NCI-H128 (cell line): Measurements from ENCODE around the gene PCDHGB6.
"Not testable (repeated sequence)": the region's sequence is repeated elsewhere in the genome, so short reads cannot be mapped to it uniquely, and the experiment has no call there.

Experiments used
- DNase-seq: peaks from one replicate; lab custom pipeline; 2025; ENCODE audit not compliant: unreplicated experiment; lab: John Stamatoyannopoulos, UW

Gene PCDHGB6

GRCh38 chr5:141407790-141408505 is at the start of gene PCDHGB6:
Gene PCDHGB6, plus strand, starts transcription at chr5:141408021. Its CDS starts 182 bp downstream, at chr5:141408203.
- DNase-seq: not testable (repeated sequence)

- DNase-seq: peak; percentile 17
Measured at GRCh38 chr5:141359790-141360426, 47.9 kb upstream of the PCDHGB6 start, which contains the start of gene PCDHGB2. Gene PCDHGB2, plus strand, starts transcription at chr5:141359994. Its CDS starts 142 bp downstream, at chr5:141360136.

- no peak for DNase-seq
Measured at GRCh38 chr5:141360685-141361084, 47.1 kb upstream of the PCDHGB6 start.

GRCh38 chr5:141362719-141363118 is 45.1 kb upstream of the PCDHGB6 start:
- no peak for DNase-seq

GRCh38 chr5:141363952-141364660 is 43.7 kb upstream of the PCDHGB6 start, which contains the start of gene PCDHGA5:
Gene PCDHGA5, plus strand, starts transcription at chr5:141364162. Its CDS starts 169 bp downstream, at chr5:141364331.
- no peak for DNase-seq

- no peak for DNase-seq
Measured at GRCh38 chr5:141366016-141366896, 41.6 kb upstream of the PCDHGB6 start.

- no peak for DNase-seq
Measured at GRCh38 chr5:141369994-141370848, 37.6 kb upstream of the PCDHGB6 start, which contains the start of gene PCDHGB3. Gene PCDHGB3, plus strand, starts transcription at chr5:141370242. Its CDS starts 153 bp downstream, at chr5:141370395.

- DNase-seq: no peak
Measured at GRCh38 chr5:141371572-141372475, 36.0 kb upstream of the PCDHGB6 start.

GRCh38 chr5:141373673-141374317 is 34.0 kb upstream of the PCDHGB6 start, which contains the start of gene PCDHGA6:
Gene PCDHGA6, plus strand, starts transcription at chr5:141373891. Its CDS starts 193 bp downstream, at chr5:141374084.
- DNase-seq: no peak

- DNase-seq: no peak
Measured at GRCh38 chr5:141374627-141375026, 33.2 kb upstream of the PCDHGB6 start.

- not testable (repeated sequence) for DNase-seq
Measured at GRCh38 chr5:141375444-141376155, 32.2 kb upstream of the PCDHGB6 start.

- no peak for DNase-seq
Measured at GRCh38 chr5:141382469-141383294, 25.1 kb upstream of the PCDHGB6 start, which contains the start of gene PCDHGA7. Gene PCDHGA7, plus strand, starts transcription at chr5:141382742. Its CDS starts 158 bp downstream, at chr5:141382900.

GRCh38 chr5:141383345-141383744 is 24.5 kb upstream of the PCDHGB6 start:
- no peak for DNase-seq

GRCh38 chr5:141384471-141385267 is 23.2 kb upstream of the PCDHGB6 start:
- no peak for DNase-seq

GRCh38 chr5:141387557-141388311 is 20.1 kb upstream of the PCDHGB6 start, which contains the start of gene PCDHGB4:
Gene PCDHGB4, plus strand, starts transcription at chr5:141387698. Its CDS starts 187 bp downstream, at chr5:141387885.
- not testable (repeated sequence) for DNase-seq
